Fibroblast of lung (primary cell): Measurements from ENCODE around the gene CRB1.

Experiments
- CTCF ChIP-seq, 2 donors: IDR thresholded peaks in 1 of 2; conservative IDR thresholded peaks in 1 of 2; 1 replicate in 1 of 2; 2 replicates in 1 of 2; pipeline ENCODE4 v1.5.1; 2011 to 2012; ENCODE audit warnings: low read length in 2 of 2, control low read depth in 1 of 2, inconsistent platforms in 1 of 2, low read depth in 1 of 2, mild to moderate bottlenecking in 1 of 2
- EZH2 ChIP-seq: IDR thresholded peaks from 2 replicates; pipeline ENCODE4 v1.5.1; 2012; ENCODE audit warnings: low read length, control low read depth, mild to moderate bottlenecking; ENCODE audit errors: missing control alignments

DNA sequence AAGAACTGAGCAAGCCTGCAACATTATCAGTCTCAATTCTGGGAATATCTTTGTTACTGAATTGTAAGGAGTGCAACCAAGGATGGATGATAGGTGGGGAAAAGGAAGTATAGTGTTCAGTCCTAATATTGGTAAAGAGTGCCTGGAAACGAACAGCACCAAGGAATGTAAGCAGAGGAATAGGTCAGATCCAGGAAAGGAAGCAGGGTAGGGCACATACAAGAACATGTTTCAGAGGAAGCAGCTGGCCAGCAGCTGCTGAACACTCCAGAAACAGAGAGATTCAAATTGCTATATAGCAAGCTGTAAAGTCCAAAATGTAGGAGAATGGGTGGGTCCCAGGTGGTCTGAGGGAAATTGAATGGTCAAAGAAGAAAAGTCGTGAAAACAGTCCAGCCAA lies 37.9 kb downstream of the CRB1 start:
- no peak for TF ChIP-seq CTCF (conservative IDR thresholded peaks at IDR 0.05 in 1 of 2, IDR thresholded peaks at IDR 0.05 in 1 of 2; ENCODE audit: low read depth in 1 of 2, low read length in 2 of 2)
- no peak for TF ChIP-seq EZH2
